Neuron (in vitro differentiated cells): ENCODE results near the gene IQSEC1.

ENCODE experiments used
- H2AFZ ChIP-seq: one replicate; pipeline ENCODE4 v1.6.1; 2013; ENCODE audit warnings: low read depth, mild to moderate bottlenecking, inconsistent platforms, low read length, moderate library complexity
- H3K27me3 ChIP-seq: one replicate; pipeline ENCODE4 v1.6.1; 2013; ENCODE audit warnings: low read length; ENCODE audit not compliant: insufficient read depth
- H3K36me3 ChIP-seq: one replicate; pipeline ENCODE4 v1.6.1; 2013; ENCODE audit warnings: low read length; ENCODE audit not compliant: insufficient read depth
- H3K4me1 ChIP-seq: one replicate; pipeline ENCODE4 v1.6.1; 2013; ENCODE audit warnings: low read length; ENCODE audit not compliant: insufficient read depth
- H3K4me3 ChIP-seq: 2 replicates; pipeline ENCODE4 v1.5.1; 2013; ENCODE audit warnings: mild to moderate bottlenecking, low read length, moderate library complexity
- H3K9me3 ChIP-seq: one replicate; pipeline ENCODE4 v1.6.1; 2013; ENCODE audit warnings: low read length

IQSEC1 gene

DNA sequence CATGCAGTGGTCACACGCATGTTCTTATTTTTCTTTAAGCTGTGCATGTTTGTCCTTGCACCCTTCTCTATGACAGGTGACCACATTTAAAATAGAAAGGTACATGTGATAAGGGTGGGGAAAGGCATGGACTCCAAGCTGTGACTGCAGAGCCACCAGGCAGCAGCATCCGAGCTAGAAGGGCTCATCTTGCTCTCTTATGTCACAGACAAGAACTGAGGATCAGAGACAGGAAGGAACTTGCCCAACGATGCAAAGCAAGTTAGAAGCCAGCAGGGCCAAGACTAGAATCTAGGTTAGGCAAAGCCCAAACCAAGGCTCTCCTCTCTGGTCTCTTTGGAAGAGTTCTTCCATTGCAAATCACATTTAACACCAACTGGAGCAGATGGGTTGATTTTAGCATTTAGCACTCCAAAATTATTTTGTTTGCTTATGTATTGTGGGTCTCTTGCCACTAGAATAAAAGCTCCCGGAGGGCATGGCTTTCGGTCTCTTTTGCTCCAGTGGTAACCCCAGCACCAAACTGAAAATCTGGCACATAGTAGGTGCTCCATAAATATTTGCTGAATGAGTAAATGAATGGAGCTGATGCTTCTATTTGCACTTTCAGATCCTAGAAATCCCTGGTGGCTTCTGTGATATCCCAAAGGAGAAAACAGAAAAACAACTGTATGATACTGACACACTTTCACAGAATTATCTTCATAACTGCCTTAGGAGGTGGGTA, 84.3 kb downstream of the IQSEC1 start:
- Histone ChIP-seq H3K4me1 (peaks cover 32% of the 10 kb centered on the region), H3K4me3 (no peak overlapping the region), H3K36me3 (no peaks in the 10 kb centered on the region), H3K9me3 (peaks cover 3% of the 10 kb centered on the region), H3K27me3 (no peaks in the 10 kb centered on the region), H2AFZ (no peak overlapping the region)

DNA sequence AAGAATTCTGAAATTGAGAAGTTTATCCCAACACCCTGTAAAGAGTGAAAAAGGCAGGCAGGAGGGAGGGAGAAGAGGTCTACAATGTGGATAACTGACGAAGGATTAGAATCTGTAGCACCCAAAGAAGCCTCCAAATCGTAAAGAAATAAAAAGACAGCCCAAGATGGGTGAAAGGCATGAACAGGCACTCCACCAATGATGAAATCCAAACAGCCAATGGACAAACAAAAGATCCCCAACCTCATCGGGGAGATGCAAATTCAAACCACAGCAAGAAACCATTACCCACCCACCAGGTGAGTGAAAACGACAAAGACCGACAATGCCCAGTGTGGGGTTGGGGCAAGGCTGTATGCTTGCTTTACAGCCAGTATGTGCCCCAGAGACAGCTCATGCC, 85.6 kb downstream of the IQSEC1 start:
- no peak overlapping the region for H3K4me3 ChIP-seq
- no peaks in the 10 kb centered on the region for H3K27me3 ChIP-seq
- H3K36me3 ChIP-seq: no peaks in the 10 kb centered on the region

DNA sequence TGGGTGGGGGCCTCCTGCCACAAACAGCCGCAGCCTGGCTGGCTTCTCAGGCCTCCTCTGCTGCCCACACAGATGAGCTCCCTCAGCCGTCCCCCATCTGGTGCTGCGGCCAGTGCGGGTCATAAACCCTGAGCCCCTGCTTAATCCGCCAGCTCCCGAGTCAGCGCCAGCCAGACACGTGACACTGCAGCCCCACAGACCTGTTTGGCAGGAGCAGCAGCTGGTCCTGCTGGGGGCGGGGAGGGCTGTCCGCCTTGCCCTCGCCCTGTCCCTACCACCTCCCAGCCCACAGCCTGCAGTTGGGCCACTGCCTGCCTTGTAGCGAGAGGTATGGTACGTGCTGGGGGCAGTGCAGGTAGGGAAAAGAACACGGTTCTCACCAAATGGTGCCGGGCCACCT, 86.2 kb downstream of the IQSEC1 start:
- Histone ChIP-seq H2AFZ (no peak overlapping the region), H3K9me3 (peaks cover 3% of the 10 kb centered on the region), H3K27me3 (no peaks in the 10 kb centered on the region), H3K36me3 (no peaks in the 10 kb centered on the region), H3K4me1 (peaks cover 16% of the 10 kb centered on the region), H3K4me3 (no peak overlapping the region)

More for the DNA sequence above, 85.6 kb downstream of the IQSEC1 start:
- Histone ChIP-seq H2AFZ (no peak overlapping the region), H3K9me3 (peaks cover 3% of the 10 kb centered on the region), H3K4me1 (peaks cover 22% of the 10 kb centered on the region)

DNA sequence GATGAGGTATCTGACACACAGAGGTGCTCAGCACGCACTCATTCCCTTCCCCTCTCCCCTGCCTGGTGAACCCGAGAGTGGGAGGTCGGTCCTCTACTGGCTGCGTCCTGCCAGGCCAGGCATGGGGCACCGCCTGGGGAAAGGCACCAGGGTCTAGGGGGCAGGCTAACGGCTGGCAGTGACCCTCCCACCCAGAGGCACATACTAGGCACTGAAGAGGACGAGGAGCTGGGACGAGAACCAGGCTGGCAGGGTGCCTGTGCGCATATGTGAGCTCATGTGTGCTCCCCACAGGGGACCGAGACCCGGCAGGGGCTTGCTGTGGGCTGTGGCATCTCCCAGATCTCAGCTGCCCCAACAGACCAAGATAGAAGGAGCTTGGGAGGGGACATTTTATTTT, 86.7 kb downstream of the IQSEC1 start:
- Histone ChIP-seq H3K36me3 (no peaks in the 10 kb centered on the region), H3K4me1 (peaks cover 15% of the 10 kb centered on the region), H2AFZ (no peak overlapping the region), H3K27me3 (no peaks in the 10 kb centered on the region), H3K9me3 (peaks cover 3% of the 10 kb centered on the region), H3K4me3 (no peak overlapping the region)

DNA sequence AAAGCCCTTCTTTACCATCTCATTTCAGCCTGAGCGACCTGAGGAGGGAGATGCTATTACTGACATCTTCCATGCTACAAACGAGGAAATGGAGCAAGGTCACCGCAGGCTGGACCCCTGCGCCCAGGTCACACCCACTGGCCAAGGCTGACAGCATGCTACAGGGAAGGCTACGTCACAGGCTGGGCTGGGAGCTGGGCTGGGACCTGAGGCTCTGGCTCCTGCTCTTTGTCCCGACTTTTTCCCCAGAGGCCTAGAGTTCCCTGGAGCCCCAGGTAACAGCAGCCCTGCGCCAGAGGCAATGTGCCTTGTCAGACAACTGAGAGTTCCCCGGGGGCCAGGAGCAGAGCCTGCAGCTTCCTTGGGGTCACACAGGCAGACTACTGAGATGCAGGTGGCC, 87.2 kb downstream of the IQSEC1 start:
- H3K36me3 ChIP-seq: no peaks in the 10 kb centered on the region
- no peaks in the 10 kb centered on the region for H3K27me3 ChIP-seq
- H2AFZ ChIP-seq: no peak overlapping the region
- H3K4me3 ChIP-seq: no peak overlapping the region
- H3K4me1 ChIP-seq: peaks cover 12% of the 10 kb centered on the region
- peaks cover 3% of the 10 kb centered on the region for H3K9me3 ChIP-seq

DNA sequence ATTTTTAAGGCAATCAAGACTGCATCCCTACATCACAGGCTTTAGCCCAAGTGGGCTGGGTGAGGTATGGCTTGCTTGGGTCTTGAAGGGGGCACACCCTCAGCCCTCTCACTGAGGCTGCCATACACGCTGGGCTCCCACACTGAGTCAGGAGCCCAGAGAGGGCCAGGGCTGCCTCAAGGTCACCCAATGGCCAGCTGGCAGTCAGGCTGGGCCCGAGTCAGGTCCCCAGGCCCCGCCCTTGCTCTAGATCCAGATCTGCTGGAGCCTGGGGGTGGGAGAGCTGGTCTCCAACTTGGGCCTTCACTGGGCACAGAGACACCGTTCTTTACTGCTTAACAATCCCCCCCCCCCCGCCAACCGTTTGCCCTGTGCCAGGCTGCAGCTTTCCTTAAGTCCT, 88.1 kb downstream of the IQSEC1 start:
- Histone ChIP-seq H3K4me3 (no peak overlapping the region), H3K36me3 (no peaks in the 10 kb centered on the region), H3K4me1 (peaks cover 5% of the 10 kb centered on the region), H2AFZ (no peak overlapping the region), H3K27me3 (no peaks in the 10 kb centered on the region), H3K9me3 (peaks cover 3% of the 10 kb centered on the region)

DNA sequence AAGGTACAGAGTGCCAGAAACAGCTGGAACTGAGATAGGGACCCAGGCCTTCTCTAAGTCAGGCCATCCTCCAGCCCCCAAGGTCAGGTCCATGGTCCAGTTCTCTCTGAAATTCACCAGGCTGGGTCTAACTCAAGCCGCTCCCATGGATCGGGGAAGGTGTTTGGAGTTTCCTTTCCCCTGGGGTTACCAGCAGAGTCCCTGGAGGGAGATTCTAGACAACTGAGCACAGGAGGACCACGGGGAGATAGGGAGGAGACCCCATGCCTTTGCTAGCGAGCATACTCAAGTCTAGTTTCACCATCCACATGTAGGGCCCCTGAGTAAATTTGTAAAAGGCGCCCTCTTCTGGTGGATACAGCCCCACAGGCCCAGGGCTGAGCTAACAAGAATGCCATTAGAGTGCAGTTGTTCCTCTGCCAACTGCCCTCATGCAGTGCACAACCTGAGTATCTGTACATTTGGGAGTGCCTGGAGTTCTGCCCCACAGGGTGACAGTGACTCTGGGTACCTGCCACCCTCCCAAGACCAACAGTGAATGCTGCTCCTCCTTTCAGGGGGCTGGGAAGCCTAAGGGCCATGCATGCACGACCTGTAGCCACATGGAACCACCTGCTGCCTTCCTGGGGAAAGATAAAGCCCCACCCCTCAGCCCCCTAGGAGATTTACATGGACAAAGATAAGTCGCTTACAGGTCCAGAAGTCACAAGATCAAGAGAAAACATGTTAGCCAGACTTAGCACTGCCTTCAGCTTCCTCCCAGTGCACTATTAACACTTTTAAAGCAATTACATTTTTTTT, 89.0 kb downstream of the IQSEC1 start:
- Histone ChIP-seq H3K4me1 (peaks cover 4% of the 10 kb centered on the region), H3K9me3 (peaks cover 3% of the 10 kb centered on the region), H3K27me3 (no peaks in the 10 kb centered on the region), H3K36me3 (no peaks in the 10 kb centered on the region), H3K4me3 (no peak overlapping the region), H2AFZ (no peak overlapping the region)

DNA sequence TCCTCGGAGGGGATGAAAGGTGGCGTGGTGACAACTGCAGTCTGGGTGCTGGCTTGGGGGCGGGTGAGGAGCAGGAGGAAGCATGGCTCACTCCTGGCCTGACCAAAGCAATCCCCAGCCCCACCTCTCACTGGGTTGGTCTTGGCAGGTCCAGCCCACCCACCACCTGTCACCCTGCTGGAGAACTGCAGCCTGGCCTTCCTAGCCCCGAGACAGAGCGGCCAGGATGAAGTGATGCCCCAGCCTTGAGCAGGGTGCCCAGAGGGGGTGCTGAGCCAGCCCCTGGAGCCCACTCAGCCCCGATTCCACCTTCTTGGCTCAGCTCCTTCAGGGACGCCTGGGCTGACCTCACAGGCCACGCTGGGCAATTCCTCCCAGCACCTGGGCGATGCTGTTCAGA, 89.9 kb downstream of the IQSEC1 start:
- Histone ChIP-seq H3K9me3 (peaks cover 3% of the 10 kb centered on the region), H2AFZ (no peak overlapping the region), H3K4me3 (no peak overlapping the region), H3K27me3 (no peaks in the 10 kb centered on the region), H3K36me3 (no peaks in the 10 kb centered on the region), H3K4me1 (peaks cover 4% of the 10 kb centered on the region)

DNA sequence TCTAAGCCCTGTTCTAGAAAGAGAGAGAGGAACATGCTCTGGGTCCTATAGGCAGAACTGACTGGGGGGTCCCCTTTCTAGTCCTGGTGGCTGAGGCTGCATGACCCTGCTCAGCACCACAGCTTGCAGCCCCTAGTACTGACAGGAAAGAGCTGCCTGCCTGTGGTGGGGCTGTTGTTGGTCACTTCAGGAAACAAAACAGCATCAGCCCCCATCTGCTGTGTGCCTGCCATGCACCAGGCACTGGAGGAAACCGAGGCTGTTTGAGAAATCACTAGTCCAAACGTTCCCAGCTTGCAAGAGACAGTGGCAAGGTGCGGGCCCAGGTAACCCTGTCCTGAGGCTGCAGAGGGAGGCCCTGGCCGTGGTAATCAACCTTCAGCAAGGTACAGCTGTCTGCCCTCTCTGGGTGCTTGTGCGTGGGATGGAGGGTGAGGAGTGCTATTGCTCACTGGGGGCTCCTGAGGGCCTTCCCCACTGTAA, 90.6 kb downstream of the IQSEC1 start:
- Histone ChIP-seq H3K4me3 (no peak overlapping the region), H2AFZ (no peak overlapping the region), H3K4me1 (peaks cover 10% of the 10 kb centered on the region), H3K36me3 (no peaks in the 10 kb centered on the region), H3K9me3 (peaks cover under 1% of the 10 kb centered on the region), H3K27me3 (no peaks in the 10 kb centered on the region)

DNA sequence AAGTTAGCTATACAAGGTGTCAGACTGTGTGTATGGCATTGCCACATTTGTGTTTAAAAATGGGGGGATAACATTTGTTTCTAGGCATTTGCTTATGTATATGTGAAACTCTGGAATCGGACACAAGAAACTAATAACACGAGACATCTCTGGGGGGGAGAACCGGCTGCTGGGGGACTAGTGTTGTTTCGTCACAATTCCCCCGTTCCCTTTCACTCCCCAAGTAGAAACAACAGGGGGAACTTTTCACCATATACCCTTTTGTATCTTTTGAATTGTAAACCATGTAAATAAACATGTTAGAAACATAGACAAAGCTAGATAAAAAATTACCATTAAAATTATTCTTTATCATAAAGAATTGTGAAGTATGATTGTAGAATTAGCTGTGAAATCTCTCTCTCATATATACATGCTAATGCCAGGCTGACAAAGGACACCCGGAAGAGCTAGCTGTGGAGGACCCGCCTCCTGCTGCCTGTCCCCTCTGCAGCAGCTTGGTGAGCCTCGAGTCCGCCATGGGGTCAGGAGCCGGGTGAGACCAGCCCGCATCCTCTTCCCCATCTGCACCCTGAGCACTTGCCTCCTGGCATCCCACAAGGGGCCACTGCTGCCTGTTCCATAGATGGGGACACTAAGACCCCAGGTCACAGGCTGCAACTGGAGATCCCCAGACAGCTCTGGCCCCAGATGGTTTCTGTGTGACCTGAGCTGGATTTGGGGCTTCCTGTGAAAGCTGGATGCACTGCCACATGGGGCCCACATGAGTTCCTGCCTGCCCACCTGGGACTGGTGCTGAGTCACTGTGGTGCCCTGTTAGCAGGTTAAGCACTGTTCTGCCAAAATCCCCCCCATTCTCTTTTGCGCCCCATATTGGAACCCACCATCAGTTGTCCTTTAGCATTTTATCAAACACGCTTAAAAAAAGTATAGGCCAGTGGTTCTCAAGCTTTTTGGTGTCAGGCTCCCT, 91.6 kb downstream of the IQSEC1 start:
- H2AFZ ChIP-seq: no peak overlapping the region
- H3K36me3 ChIP-seq: no peaks in the 10 kb centered on the region
- no peaks in the 10 kb centered on the region for H3K27me3 ChIP-seq
- H3K9me3 ChIP-seq: no peaks in the 10 kb centered on the region
- H3K4me1 ChIP-seq: peaks cover 13% of the 10 kb centered on the region
- no peak overlapping the region for H3K4me3 ChIP-seq

DNA sequence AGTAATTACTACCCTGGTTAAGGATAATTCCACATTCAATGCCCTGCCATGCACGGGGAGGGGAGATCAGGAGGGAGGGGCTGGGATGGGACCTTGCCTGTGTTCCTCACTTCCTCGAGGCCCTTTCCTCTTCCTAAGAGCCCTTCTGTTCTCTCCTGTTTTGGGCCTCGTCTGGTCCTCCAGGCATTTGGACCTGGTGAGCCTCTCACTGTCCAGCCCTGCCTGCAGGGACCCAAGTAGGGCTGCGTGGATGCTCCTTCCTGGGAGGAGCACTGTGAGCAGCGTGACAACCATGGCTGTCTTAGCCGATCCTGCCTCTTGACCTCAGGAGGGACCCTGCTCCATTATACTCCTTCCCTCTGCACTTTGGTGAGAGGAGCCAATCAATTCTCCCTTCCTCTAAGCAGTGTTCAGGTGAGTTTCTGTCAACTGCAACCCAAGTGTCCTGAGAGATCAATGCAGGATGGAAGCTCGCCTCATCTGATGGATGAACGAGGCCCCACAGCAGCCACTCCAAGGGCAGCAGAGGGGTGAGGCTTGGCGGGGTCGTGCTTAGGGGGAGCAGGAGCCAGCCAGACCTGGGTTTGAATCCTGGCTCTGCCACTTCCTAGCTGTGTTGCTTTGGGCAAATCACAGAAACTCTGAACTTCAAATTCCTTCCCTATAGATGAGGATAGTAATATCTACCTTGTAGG, 92.5 kb downstream of the IQSEC1 start:
- no peak overlapping the region for H2AFZ ChIP-seq
- no peaks in the 10 kb centered on the region for H3K9me3 ChIP-seq
- peaks cover 13% of the 10 kb centered on the region for H3K4me1 ChIP-seq
- no peaks in the 10 kb centered on the region for H3K27me3 ChIP-seq
- H3K4me3 ChIP-seq: no peak overlapping the region
- H3K36me3 ChIP-seq: no peaks in the 10 kb centered on the region

DNA sequence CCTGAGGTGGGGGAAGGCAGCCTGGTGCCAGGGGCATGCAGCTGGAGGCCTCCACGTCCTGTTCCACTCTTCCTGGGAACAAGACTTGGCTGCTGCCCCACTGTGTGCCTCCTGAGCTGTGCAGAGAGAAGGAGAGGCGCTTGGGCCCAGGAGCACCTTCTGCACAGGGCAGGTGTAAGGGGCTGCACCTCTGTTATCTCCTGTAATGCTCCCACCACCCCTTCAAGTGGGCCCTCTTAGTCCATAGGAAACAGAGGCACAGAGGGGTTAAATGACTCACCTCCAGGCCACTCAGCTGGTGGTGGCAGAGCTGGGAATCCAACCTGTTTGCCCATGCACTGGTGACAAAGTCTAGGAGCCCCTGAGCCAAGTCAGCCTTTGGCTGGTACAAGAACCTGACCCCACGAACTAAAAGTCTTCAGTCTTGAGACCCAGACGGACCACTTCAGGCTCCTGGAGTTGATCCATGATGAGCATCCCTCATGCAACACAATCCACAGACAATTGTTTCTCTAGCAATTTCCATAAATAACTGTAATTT, 93.2 kb downstream of the IQSEC1 start:
- no peak overlapping the region for H3K4me3 ChIP-seq
- H3K27me3 ChIP-seq: no peaks in the 10 kb centered on the region
- H3K36me3 ChIP-seq: no peaks in the 10 kb centered on the region
- H2AFZ ChIP-seq: no peak overlapping the region
- no peaks in the 10 kb centered on the region for H3K9me3 ChIP-seq
- H3K4me1 ChIP-seq: peaks cover 13% of the 10 kb centered on the region
